ENCODE measurements around the gene CXCL6.
A peak's percentile ranks its signal among the peaks of the same experiment; 100 is the strongest.

Gene CXCL6

GRCh38 chr4:73851293-73851692, 14.8 kb downstream of the CXCL6 start:
- Mint-ChIP-seq H3K4me3 (no peak overlapping the region), H3K27ac (no peak overlapping the region), H3K36me3 (ENCODE audit: low read depth) (no peaks in the 10 kb centered on the region), H3K9me3 (no peaks in the 10 kb centered on the region), H3K27me3 (ENCODE audit: low read depth, poor library complexity) (peaks cover 32% of the 10 kb centered on the region), H3K4me1 (no peaks in the 10 kb centered on the region)
- TF ChIP-seq, protein P1, sequence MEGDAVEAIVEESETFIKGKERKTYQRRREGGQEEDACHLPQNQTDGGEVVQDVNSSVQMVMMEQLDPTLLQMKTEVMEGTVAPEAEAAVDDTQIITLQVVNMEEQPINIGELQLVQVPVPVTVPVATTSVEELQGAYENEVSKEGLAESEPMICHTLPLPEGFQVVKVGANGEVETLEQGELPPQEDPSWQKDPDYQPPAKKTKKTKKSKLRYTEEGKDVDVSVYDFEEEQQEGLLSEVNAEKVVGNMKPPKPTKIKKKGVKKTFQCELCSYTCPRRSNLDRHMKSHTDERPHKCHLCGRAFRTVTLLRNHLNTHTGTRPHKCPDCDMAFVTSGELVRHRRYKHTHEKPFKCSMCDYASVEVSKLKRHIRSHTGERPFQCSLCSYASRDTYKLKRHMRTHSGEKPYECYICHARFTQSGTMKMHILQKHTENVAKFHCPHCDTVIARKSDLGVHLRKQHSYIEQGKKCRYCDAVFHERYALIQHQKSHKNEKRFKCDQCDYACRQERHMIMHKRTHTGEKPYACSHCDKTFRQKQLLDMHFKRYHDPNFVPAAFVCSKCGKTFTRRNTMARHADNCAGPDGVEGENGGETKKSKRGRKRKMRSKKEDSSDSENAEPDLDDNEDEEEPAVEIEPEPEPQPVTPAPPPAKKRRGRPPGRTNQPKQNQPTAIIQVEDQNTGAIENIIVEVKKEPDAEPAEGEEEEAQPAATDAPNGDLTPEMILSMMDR (IDR thresholded peaks at IDR 0.05): no peak
- DNase-seq: no peak

- H3K9me3 Mint-ChIP-seq: no peaks in the 10 kb centered on the region
- DNase-seq: no peak
- TF ChIP-seq, protein P1 (IDR thresholded peaks at IDR 0.05): no peak
- H3K4me3 Mint-ChIP-seq: no peak overlapping the region
- no peak overlapping the region for H3K27ac Mint-ChIP-seq
- H3K27me3 Mint-ChIP-seq (ENCODE audit: low read depth, poor library complexity): peaks cover 36% of the 10 kb centered on the region
- no peaks in the 10 kb centered on the region for H3K4me1 Mint-ChIP-seq
- H3K36me3 Mint-ChIP-seq (ENCODE audit: low read depth): no peaks in the 10 kb centered on the region
Observed at GRCh38 chr4:73852771-73853170, 16.3 kb downstream of the CXCL6 start.

GRCh38 chr4:73853246-73853704, 16.8 kb downstream of the CXCL6 start, which contains the start of gene PF4V1:
PF4V1 (plus strand) TSS chr4:73853296; CDS start chr4:73853363, 67 bp downstream.
- H3K36me3 Mint-ChIP-seq (ENCODE audit: low read depth): no peaks in the 10 kb centered on the region
- H3K9me3 Mint-ChIP-seq: no peaks in the 10 kb centered on the region
- H3K27ac Mint-ChIP-seq: no peak within 1 kb of the TSS
- TF ChIP-seq, protein P1 (IDR thresholded peaks at IDR 0.05): no peak
- peaks cover 32% of the 10 kb centered on the region for H3K27me3 Mint-ChIP-seq (ENCODE audit: low read depth, poor library complexity)
- no peaks in the 10 kb centered on the region for H3K4me1 Mint-ChIP-seq
- peak; percentile 21 for DNase-seq
- H3K4me3 Mint-ChIP-seq: no peak within 1 kb of the TSS

DNA sequence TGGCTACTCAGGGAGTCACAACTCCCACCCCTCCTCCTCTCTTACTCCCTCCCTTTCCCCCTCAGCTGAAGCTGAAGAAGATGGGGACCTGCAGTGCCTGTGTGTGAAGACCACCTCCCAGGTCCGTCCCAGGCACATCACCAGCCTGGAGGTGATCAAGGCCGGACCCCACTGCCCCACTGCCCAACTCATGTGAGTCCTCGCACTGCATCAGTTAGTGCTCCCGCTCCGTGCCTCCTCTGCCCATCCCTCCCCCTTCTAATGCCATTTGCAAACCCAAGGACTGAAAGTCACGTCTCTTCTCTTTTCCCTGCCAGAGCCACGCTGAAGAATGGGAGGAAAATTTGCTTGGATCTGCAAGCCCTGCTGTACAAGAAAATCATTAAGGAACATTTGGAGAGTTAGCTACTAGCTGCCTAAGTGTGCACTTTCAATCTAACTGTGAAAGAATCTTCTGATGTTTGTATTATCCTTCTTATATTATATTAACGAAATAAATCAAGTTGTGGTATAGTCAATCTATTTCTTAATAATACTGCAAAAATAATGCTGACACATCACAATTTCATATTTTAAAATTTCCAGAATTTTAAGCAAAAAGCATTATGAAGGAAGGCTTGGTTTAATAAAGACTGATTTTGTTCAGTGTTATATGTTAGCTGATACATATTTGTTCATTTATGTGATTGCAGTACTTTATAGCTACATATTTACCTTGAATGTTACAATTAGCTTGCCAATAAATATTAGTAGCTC, 17.4 kb downstream of the CXCL6 start:
- no peaks in the 10 kb centered on the region for H3K4me1 Mint-ChIP-seq
- H3K27me3 Mint-ChIP-seq (ENCODE audit: low read depth, poor library complexity): peaks cover 27% of the 10 kb centered on the region
- H3K9me3 Mint-ChIP-seq: no peaks in the 10 kb centered on the region
- TF ChIP-seq, protein P1 (IDR thresholded peaks at IDR 0.05): no peak
- no peak overlapping the region for H3K27ac Mint-ChIP-seq
- H3K4me3 Mint-ChIP-seq: no peak overlapping the region
- no peak for DNase-seq
- H3K36me3 Mint-ChIP-seq (ENCODE audit: low read depth): no peaks in the 10 kb centered on the region

DNA sequence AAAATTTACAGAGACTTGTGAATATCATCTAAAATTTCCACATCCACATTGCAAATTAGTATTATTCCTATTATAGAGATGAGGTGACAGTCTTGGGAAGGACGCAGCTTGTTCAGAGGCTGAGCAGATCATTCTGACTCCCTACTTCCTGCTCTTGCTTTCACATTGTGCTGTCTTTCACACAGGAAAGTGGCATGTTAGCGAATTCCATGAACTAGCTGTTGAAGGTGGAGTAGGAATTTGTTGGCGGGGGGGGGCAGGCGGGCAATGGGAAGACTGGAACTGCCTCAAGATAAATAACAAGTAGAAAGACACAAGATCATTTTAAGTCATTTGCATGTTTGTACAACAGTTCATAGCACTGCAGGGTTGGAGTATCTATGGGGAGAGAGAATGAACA, 18.9 kb downstream of the CXCL6 start:
- Mint-ChIP-seq H3K9me3 (no peaks in the 10 kb centered on the region), H3K4me3 (no peak overlapping the region), H3K36me3 (ENCODE audit: low read depth) (no peaks in the 10 kb centered on the region), H3K27me3 (ENCODE audit: low read depth, poor library complexity) (peaks cover 24% of the 10 kb centered on the region), H3K4me1 (no peaks in the 10 kb centered on the region), H3K27ac (no peak overlapping the region)
- DNase-seq: no peak
- TF ChIP-seq, protein P1 (IDR thresholded peaks at IDR 0.05): no peak

DNA sequence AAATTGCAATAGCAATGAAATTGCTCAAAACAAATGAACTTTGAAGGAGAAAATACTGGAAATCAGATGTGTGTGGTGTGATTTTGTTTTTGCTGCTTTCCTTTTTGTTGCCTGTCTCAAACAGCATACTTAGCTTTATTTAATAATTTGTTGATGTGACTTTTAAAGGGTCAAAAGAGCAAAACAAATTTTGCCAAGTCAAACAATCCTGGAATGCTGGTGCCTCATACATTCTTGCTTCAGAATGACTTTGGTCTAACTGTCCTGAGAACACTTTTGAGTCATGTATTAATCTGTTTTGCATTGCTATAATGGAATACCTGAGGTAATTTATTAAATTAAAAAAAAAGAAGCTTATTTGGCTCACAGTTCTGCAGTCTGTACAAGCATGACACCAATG, 20.0 kb downstream of the CXCL6 start:
- Mint-ChIP-seq H3K4me1 (no peaks in the 10 kb centered on the region), H3K27ac (no peak overlapping the region), H3K9me3 (no peaks in the 10 kb centered on the region), H3K27me3 (ENCODE audit: low read depth, poor library complexity) (peaks cover 24% of the 10 kb centered on the region), H3K4me3 (no peak overlapping the region), H3K36me3 (ENCODE audit: low read depth) (no peaks in the 10 kb centered on the region)
- TF ChIP-seq, protein P1 (IDR thresholded peaks at IDR 0.05): no peak
- DNase-seq: no peak
